Measurements from ENCODE around the gene GARRE1.

DNA sequence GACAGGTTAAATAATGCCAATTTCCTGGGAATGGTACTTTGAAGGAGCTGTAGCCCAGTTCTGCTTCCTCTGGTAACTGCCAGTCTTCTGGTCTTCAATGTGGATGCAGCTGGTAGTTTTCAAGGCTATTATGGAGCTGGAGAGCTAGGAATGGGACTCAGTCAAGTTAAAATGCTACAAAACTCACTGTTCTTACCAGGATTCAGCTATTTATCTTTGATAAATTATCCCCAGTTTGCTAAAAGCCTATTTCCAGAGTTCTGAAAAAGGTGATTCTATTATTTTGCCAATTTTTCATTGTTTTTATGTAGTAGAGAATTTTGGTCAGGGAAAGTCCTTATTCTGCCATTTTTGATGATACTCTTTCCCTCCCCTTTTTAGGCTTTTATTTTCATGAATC, 40.7 kb downstream of the GARRE1 start:
- TF ChIP-seq, protein P1, sequence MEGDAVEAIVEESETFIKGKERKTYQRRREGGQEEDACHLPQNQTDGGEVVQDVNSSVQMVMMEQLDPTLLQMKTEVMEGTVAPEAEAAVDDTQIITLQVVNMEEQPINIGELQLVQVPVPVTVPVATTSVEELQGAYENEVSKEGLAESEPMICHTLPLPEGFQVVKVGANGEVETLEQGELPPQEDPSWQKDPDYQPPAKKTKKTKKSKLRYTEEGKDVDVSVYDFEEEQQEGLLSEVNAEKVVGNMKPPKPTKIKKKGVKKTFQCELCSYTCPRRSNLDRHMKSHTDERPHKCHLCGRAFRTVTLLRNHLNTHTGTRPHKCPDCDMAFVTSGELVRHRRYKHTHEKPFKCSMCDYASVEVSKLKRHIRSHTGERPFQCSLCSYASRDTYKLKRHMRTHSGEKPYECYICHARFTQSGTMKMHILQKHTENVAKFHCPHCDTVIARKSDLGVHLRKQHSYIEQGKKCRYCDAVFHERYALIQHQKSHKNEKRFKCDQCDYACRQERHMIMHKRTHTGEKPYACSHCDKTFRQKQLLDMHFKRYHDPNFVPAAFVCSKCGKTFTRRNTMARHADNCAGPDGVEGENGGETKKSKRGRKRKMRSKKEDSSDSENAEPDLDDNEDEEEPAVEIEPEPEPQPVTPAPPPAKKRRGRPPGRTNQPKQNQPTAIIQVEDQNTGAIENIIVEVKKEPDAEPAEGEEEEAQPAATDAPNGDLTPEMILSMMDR (IDR thresholded peaks at IDR 0.05): no peak
- no peak for TF ChIP-seq POLR2A (IDR thresholded peaks at IDR 0.05)

Measured in adrenal gland (tissue), 5 donors.